ENCODE measurements around the gene MAP3K21. TPM values are rescaled to one million over a fixed set of nuclear protein-coding genes. Genes with fewer than 3 reads are reported as not detected.

Gene MAP3K21
- total and polyA plus RNA-seq, 5 donors from 2014 or later = 0.13 to 0.30 (median 0.22) TPM; not detected in 1

DNA sequence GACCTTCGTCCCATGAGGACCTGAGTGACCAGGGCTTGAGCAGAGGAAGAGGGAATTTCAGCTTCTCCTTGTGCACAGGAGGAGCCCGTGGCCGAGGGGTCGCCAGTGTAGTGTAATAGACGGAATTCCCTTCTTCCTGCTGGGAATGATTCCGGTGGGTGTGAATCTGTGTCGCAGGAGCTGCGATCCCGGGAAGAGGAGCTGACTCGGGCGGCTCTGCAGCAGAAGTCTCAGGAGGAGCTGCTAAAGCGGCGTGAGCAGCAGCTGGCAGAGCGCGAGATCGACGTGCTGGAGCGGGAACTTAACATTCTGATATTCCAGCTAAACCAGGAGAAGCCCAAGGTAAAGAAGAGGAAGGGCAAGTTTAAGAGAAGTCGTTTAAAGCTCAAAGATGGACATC, 34.4 kb downstream of the MAP3K21 start:
- ATAC-seq (ENCODE audit: low read depth in 2 of 2) (no peak), DNase-seq (no peak)
- Histone ChIP-seq H3K4me1 (ENCODE audit: control insufficient read depth, insufficient read depth, low read length, poor library complexity, severe bottlenecking) (no peaks in the 10 kb centered on the region), H3K4me3 (ENCODE audit: low read depth, low read length) (no peak overlapping the region), H3K27me3 (ENCODE audit: control insufficient read depth, insufficient read depth, low read length) (peaks cover 2% of the 10 kb centered on the region), H3K27ac (ENCODE audit: insufficient read depth, low read length, poor library complexity, severe bottlenecking) (no peak overlapping the region), H3K9me3 (ENCODE audit: control insufficient read depth in 2 of 2, low read length in 2 of 2) (no peaks in the 10 kb centered on the region), H3K36me3 (ENCODE audit: control insufficient read depth, insufficient read depth, low read length) (no peaks in the 10 kb centered on the region)
- Mint-ChIP-seq H3K27ac (no peak overlapping the region), H3K4me3 (no peak overlapping the region), H3K27me3 (peaks cover 4% of the 10 kb centered on the region), H3K36me3 (no peaks in the 10 kb centered on the region), H3K9me3 (peaks cover 0 to 2% (median 0%) of the 10 kb centered on the region in 7 donors), H3K4me1 (peaks cover 0 to 2% (median 1%) of the 10 kb centered on the region in 4 donors)

GRCh38 chr1:233362743-233363142, 35.2 kb downstream of the MAP3K21 start:
- H3K36me3 Mint-ChIP-seq = no peaks in the 10 kb centered on the region
- Histone ChIP-seq H3K36me3 (ENCODE audit: control insufficient read depth, insufficient read depth, low read length) (no peaks in the 10 kb centered on the region), H3K9me3 (ENCODE audit: control insufficient read depth in 2 of 2, low read length in 2 of 2) (no peaks in the 10 kb centered on the region), H3K4me3 (ENCODE audit: low read depth, low read length) (no peak overlapping the region), H3K27ac (ENCODE audit: insufficient read depth, low read length, poor library complexity, severe bottlenecking) (no peak overlapping the region), H3K4me1 (ENCODE audit: control insufficient read depth, insufficient read depth, low read length, poor library complexity, severe bottlenecking) (no peaks in the 10 kb centered on the region), H3K27me3 (ENCODE audit: control insufficient read depth, insufficient read depth, low read length) (peaks cover 2% of the 10 kb centered on the region)
- H3K4me3 Mint-ChIP-seq = no peak overlapping the region
- H3K27me3 Mint-ChIP-seq = peaks cover 4% of the 10 kb centered on the region
- ATAC-seq (ENCODE audit: low read depth in 2 of 2) (no peak), DNase-seq (no peak)
- H3K4me1 Mint-ChIP-seq = peaks cover 0 to 2% (median 0%) of the 10 kb centered on the region in 4 donors
- H3K9me3 Mint-ChIP-seq = peaks cover 0 to 2% (median 0%) of the 10 kb centered on the region in 7 donors
- no peak overlapping the region for H3K27ac Mint-ChIP-seq

GRCh38 chr1:233364026-233364425, 36.5 kb downstream of the MAP3K21 start:
- no peak overlapping the region for H3K4me3 Mint-ChIP-seq
- no peaks in the 10 kb centered on the region for H3K9me3 ChIP-seq (ENCODE audit: control insufficient read depth in 2 of 2, low read length in 2 of 2)
- no peak overlapping the region for H3K27ac Mint-ChIP-seq
- H3K27me3 Mint-ChIP-seq = peaks cover 10% of the 10 kb centered on the region
- peaks cover 0 to 2% (median 0%) of the 10 kb centered on the region in 7 donors for H3K9me3 Mint-ChIP-seq
- peaks cover 2% of the 10 kb centered on the region for H3K27me3 ChIP-seq (ENCODE audit: control insufficient read depth, insufficient read depth, low read length)
- no peaks in the 10 kb centered on the region for H3K4me1 ChIP-seq (ENCODE audit: control insufficient read depth, insufficient read depth, low read length, poor library complexity, severe bottlenecking)
- H3K36me3 Mint-ChIP-seq = no peaks in the 10 kb centered on the region
- no peaks in the 10 kb centered on the region for H3K4me1 Mint-ChIP-seq
- no peak overlapping the region for H3K4me3 ChIP-seq (ENCODE audit: low read depth, low read length)
- ATAC-seq (ENCODE audit: low read depth in 2 of 2) = no peak
- H3K27ac ChIP-seq (ENCODE audit: insufficient read depth, low read length, poor library complexity, severe bottlenecking) = no peak overlapping the region
- no peak for DNase-seq
- no peaks in the 10 kb centered on the region for H3K36me3 ChIP-seq (ENCODE audit: control insufficient read depth, insufficient read depth, low read length)

GRCh38 chr1:233364695-233365539, 37.4 kb downstream of the MAP3K21 start:
- no peaks in the 10 kb centered on the region for H3K4me1 Mint-ChIP-seq
- no peaks in the 10 kb centered on the region for H3K36me3 Mint-ChIP-seq
- peaks cover 0 to 1% (median 0%) of the 10 kb centered on the region in 7 donors for H3K9me3 Mint-ChIP-seq
- no peak overlapping the region for H3K4me3 Mint-ChIP-seq
- Histone ChIP-seq H3K36me3 (ENCODE audit: control insufficient read depth, insufficient read depth, low read length) (no peaks in the 10 kb centered on the region), H3K27ac (ENCODE audit: insufficient read depth, low read length, poor library complexity, severe bottlenecking) (no peak overlapping the region), H3K4me3 (ENCODE audit: low read depth, low read length) (no peak overlapping the region), H3K27me3 (ENCODE audit: control insufficient read depth, insufficient read depth, low read length) (peaks cover 2% of the 10 kb centered on the region), H3K4me1 (ENCODE audit: control insufficient read depth, insufficient read depth, low read length, poor library complexity, severe bottlenecking) (no peaks in the 10 kb centered on the region), H3K9me3 (ENCODE audit: control insufficient read depth in 2 of 2, low read length in 2 of 2) (no peaks in the 10 kb centered on the region)
- H3K27me3 Mint-ChIP-seq = peaks cover 10% of the 10 kb centered on the region
- ATAC-seq (ENCODE audit: low read depth in 2 of 2) (no peak), DNase-seq (no peak)
- no peak overlapping the region for H3K27ac Mint-ChIP-seq

- DNase-seq (no peak), ATAC-seq (ENCODE audit: low read depth in 2 of 2) (no peak)
- no peak overlapping the region for H3K27ac ChIP-seq (ENCODE audit: insufficient read depth, low read length, poor library complexity, severe bottlenecking)
- Mint-ChIP-seq H3K36me3 (no peaks in the 10 kb centered on the region), H3K4me1 (no peaks in the 10 kb centered on the region), H3K27ac (no peak overlapping the region), H3K4me3 (no peak overlapping the region), H3K9me3 (no peaks in the 10 kb centered on the region), H3K27me3 (peaks cover 10% of the 10 kb centered on the region)
- no peak overlapping the region for H3K4me3 ChIP-seq (ENCODE audit: low read depth, low read length)
- no peaks in the 10 kb centered on the region for H3K36me3 ChIP-seq (ENCODE audit: control insufficient read depth, insufficient read depth, low read length)
- H3K9me3 ChIP-seq (ENCODE audit: control insufficient read depth in 2 of 2, low read length in 2 of 2) = no peaks in the 10 kb centered on the region
- H3K27me3 ChIP-seq (ENCODE audit: control insufficient read depth, insufficient read depth, low read length) = peaks cover 2% of the 10 kb centered on the region
- no peaks in the 10 kb centered on the region for H3K4me1 ChIP-seq (ENCODE audit: control insufficient read depth, insufficient read depth, low read length, poor library complexity, severe bottlenecking)
Observed at GRCh38 chr1:233366575-233366974, 39.1 kb downstream of the MAP3K21 start.

GRCh38 chr1:233367057-233367803, 39.7 kb downstream of the MAP3K21 start:
- no peaks in the 10 kb centered on the region for H3K4me1 Mint-ChIP-seq
- H3K9me3 ChIP-seq (ENCODE audit: control insufficient read depth in 2 of 2, low read length in 2 of 2) = no peaks in the 10 kb centered on the region
- H3K4me3 Mint-ChIP-seq = no peak overlapping the region
- H3K27me3 ChIP-seq (ENCODE audit: control insufficient read depth, insufficient read depth, low read length) = peaks cover 2% of the 10 kb centered on the region
- DNase-seq (no peak), ATAC-seq (ENCODE audit: low read depth in 2 of 2) (no peak)
- peaks cover 10% of the 10 kb centered on the region for H3K27me3 Mint-ChIP-seq
- no peaks in the 10 kb centered on the region for H3K36me3 Mint-ChIP-seq
- no peak overlapping the region for H3K27ac ChIP-seq (ENCODE audit: insufficient read depth, low read length, poor library complexity, severe bottlenecking)
- H3K4me1 ChIP-seq (ENCODE audit: control insufficient read depth, insufficient read depth, low read length, poor library complexity, severe bottlenecking) = no peaks in the 10 kb centered on the region
- H3K36me3 ChIP-seq (ENCODE audit: control insufficient read depth, insufficient read depth, low read length) = no peaks in the 10 kb centered on the region
- H3K27ac Mint-ChIP-seq = no peak overlapping the region
- no peaks in the 10 kb centered on the region for H3K9me3 Mint-ChIP-seq
- H3K4me3 ChIP-seq (ENCODE audit: low read depth, low read length) = no peak overlapping the region

DNA sequence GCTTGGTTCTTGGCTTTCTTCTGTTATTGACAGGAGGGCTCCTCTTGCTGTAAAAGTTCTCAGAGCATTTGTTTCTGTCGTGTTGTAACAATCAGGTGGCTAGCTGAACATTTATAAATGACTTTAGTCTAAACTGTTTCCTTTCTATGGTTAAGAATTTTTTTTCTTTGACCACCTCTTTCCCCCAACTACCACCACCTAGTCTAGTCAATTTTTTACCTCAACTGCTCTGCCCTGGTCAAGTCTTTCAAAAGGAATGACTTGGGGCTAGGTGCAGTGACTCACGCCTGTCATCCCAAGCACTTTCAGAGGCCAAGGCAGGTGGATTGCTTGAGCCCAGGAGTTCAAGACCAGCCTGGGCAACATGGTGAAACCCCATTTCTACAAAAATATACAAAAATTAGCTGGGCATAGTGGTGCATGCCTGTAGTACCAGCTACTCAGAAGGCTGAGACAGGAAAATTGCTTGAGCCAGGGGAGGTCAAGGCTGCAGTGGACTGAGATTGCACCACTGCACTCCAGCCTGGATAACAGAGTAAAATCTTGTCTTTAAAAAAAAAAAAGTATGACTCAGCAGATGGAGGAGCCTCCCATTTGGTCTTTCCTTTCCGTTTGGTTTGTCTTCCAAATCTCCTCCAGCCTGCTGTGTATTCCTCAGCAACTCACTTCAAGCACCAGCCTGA, 40.7 kb downstream of the MAP3K21 start:
- H3K27me3 Mint-ChIP-seq = peaks cover 10% of the 10 kb centered on the region
- no peak overlapping the region for H3K27ac Mint-ChIP-seq

More for the DNA sequence above, 40.7 kb downstream of the MAP3K21 start:
- Histone ChIP-seq H3K36me3 (ENCODE audit: control insufficient read depth, insufficient read depth, low read length) (no peaks in the 10 kb centered on the region), H3K4me3 (ENCODE audit: low read depth, low read length) (no peak overlapping the region), H3K4me1 (ENCODE audit: control insufficient read depth, insufficient read depth, low read length, poor library complexity, severe bottlenecking) (no peaks in the 10 kb centered on the region), H3K9me3 (ENCODE audit: control insufficient read depth in 2 of 2, low read length in 2 of 2) (no peaks in the 10 kb centered on the region), H3K27me3 (ENCODE audit: control insufficient read depth, insufficient read depth, low read length) (peaks cover 2% of the 10 kb centered on the region), H3K27ac (ENCODE audit: insufficient read depth, low read length, poor library complexity, severe bottlenecking) (no peak overlapping the region)
- Mint-ChIP-seq H3K9me3 (no peaks in the 10 kb centered on the region), H3K4me3 (no peak overlapping the region), H3K36me3 (no peaks in the 10 kb centered on the region), H3K4me1 (no peaks in the 10 kb centered on the region)
- DNase-seq (no peak), ATAC-seq (ENCODE audit: low read depth in 2 of 2) (no peak)
